ENCODE results near the gene S1PR2. TPM values are rescaled to one million over a fixed set of nuclear protein-coding genes. Genes with fewer than 3 reads are reported as not detected.

The S1PR2 gene
- total and polyA plus RNA-seq, 4 donors: 3.3 to 14.3 (median 7.0) TPM

DNA sequence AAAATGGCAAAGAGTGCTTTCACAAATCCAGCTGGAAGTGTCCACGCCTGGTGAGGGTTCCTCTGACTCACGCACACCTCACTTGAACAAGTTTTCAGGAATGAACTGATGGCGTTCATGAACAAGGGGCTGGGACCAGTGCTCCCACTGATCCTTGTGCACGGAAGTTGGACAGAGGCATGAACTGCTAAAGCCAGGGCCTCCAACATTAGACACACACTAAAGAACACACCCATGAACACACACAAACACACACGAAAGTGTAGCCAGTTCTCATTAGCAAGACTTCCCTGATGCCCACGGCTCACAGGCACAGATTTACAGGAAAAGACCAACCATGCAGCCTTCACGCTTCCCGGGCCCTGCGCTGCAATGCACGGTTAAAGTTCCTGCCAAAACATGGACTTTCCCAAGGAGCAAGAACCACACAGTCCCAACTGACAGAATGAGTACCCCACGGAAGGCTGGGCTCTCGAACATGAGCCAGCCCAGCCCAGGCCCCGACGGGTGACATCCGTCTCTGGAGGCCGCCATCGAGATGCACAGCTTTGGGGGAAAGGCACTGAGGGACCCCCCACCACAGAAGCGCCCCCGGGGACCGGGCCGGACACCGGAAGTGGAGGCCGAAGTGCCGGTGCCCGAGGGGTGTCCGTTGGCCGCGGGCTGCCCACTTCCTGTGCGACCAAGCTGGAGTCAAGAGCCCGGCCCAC is 37.2 kb downstream of the S1PR2 start:
- no peaks in the 10 kb centered on the region for H3K36me3 ChIP-seq (ENCODE audit: control insufficient read depth in 1 of 2, insufficient read depth in 2 of 2, low read length in 1 of 2)
- H3K4me1 ChIP-seq (ENCODE audit: control insufficient read depth in 1 of 2, insufficient read depth in 2 of 2, low read length in 2 of 2): no peaks in the 10 kb centered on the region
- peak overlapping the region; percentile 49 to 69 for H3K4me3 ChIP-seq (ENCODE audit: low read length in 2 of 2)
- no peaks in the 10 kb centered on the region for H3K27me3 ChIP-seq (ENCODE audit: control insufficient read depth in 1 of 2, insufficient read depth in 2 of 2, low read length in 1 of 2)
- intact Hi-C loops (cut with DNase I): loop anchor here in 1 of 2 donors (2.0 kb wide), 1 partner anchor 57 kb away; no protein-coding TSS in a partner anchor
- ATAC-seq (ENCODE audit: low FRiP score) (peak; percentile 16), DNase-seq (no peak)
- WGBS, 2 donors: 1% methylated on average over 30 of the region's 30 CpGs
- no peaks in the 10 kb centered on the region for H3K9me3 ChIP-seq (ENCODE audit: control insufficient read depth, low read length)
- peak overlapping the region in 1 of 2 donors; percentile 43 for H3K27ac ChIP-seq (ENCODE audit: low read depth in 1 of 2, low read length in 2 of 2)

DNA sequence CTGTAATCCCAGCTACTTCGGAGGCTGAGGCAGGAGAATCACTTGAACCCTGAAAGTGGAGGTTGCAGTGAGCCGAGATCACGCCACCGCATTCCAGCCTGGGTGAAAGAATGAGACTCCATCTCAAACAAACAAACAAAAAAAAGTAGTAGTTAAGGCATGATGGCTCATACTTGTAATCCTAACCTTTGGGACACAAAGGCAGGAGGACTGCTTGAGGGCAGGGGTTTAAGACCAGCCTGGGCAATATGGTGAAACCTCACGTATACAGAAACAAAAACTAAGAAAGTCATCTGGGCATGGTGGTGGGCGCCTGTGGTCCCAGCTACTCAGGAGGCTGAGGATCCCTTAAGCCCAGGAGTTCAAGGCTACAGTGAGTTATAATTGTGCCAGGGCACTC is 38.2 kb downstream of the S1PR2 start:
- intact Hi-C loops (cut with DNase I): no loop called here
- DNase-seq (no peak), ATAC-seq (ENCODE audit: low FRiP score) (no peak)
- Histone ChIP-seq H3K27ac (ENCODE audit: low read depth in 1 of 2, low read length in 2 of 2) (no peak overlapping the region), H3K9me3 (ENCODE audit: control insufficient read depth, low read length) (no peaks in the 10 kb centered on the region), H3K4me1 (ENCODE audit: control insufficient read depth in 1 of 2, insufficient read depth in 2 of 2, low read length in 2 of 2) (no peaks in the 10 kb centered on the region), H3K4me3 (ENCODE audit: low read length in 2 of 2) (no peak overlapping the region), H3K27me3 (ENCODE audit: control insufficient read depth in 1 of 2, insufficient read depth in 2 of 2, low read length in 1 of 2) (no peaks in the 10 kb centered on the region), H3K36me3 (ENCODE audit: control insufficient read depth in 1 of 2, insufficient read depth in 2 of 2, low read length in 1 of 2) (no peaks in the 10 kb centered on the region)
- 91 to 93% methylated on average over 6 of the region's 6 CpGs for WGBS, 2 donors

DNA sequence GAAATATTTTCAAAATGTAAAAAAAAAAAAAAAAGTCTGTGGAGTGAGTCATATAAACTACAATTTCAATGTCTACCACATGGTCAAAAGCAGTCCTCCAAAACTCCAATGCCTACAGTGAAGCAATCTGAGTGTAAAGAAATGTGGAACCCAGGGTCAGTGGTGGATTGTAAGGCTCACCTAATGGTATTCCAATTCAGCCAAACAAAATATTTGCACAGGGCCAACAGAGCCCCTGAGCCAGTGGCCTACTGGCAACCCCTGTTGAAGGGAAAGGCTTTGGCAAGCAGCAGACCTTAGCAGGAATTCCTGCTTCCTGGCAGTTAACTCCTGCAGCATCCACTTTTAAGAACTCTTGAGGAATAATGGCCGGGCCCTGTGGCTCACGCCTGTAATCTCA is 39.8 kb downstream of the S1PR2 start:
- Histone ChIP-seq H3K27me3 (ENCODE audit: control insufficient read depth in 1 of 2, insufficient read depth in 2 of 2, low read length in 1 of 2) (no peaks in the 10 kb centered on the region), H3K27ac (ENCODE audit: low read depth in 1 of 2, low read length in 2 of 2) (no peak overlapping the region), H3K4me1 (ENCODE audit: control insufficient read depth in 1 of 2, insufficient read depth in 2 of 2, low read length in 2 of 2) (no peaks in the 10 kb centered on the region), H3K36me3 (ENCODE audit: control insufficient read depth in 1 of 2, insufficient read depth in 2 of 2, low read length in 1 of 2) (no peaks in the 10 kb centered on the region), H3K9me3 (ENCODE audit: control insufficient read depth, low read length) (no peaks in the 10 kb centered on the region), H3K4me3 (ENCODE audit: low read length in 2 of 2) (no peak overlapping the region)
- intact Hi-C loops (cut with DNase I): no loop called here
- WGBS, 2 donors: 21 to 22% methylated on average over 2 of the region's 2 CpGs
- DNase-seq (peak in 1 of 2 donors; percentile 50), ATAC-seq (ENCODE audit: low FRiP score) (peak; percentile 31)

DNA sequence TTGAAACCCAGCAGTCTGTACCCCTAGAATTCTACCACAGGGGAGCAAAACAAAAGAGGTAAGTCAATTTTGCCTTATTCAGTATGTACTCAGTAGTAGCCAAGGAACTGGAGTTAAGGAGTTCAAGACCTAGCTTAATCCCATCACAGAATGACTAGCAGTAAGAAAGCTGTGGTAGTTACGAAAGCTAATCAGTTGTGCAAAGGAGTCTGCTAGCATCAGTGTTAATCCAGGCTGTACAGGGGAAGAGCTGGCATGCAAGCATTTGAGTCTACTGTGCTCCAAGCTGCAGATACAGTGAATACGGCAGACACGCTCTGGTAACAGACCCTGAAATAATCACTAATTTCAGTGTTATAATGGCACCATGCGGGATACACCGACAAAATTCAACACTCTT is 41.1 kb downstream of the S1PR2 start:
- ATAC-seq (ENCODE audit: low FRiP score) (no peak), DNase-seq (no peak)
- H3K9me3 ChIP-seq (ENCODE audit: control insufficient read depth, low read length): no peaks in the 10 kb centered on the region
- H3K4me1 ChIP-seq (ENCODE audit: control insufficient read depth in 1 of 2, insufficient read depth in 2 of 2, low read length in 2 of 2): no peaks in the 10 kb centered on the region
- 95% methylated on average over 5 of the region's 5 CpGs for WGBS, 2 donors
- H3K36me3 ChIP-seq (ENCODE audit: control insufficient read depth in 1 of 2, insufficient read depth in 2 of 2, low read length in 1 of 2): no peaks in the 10 kb centered on the region
- intact Hi-C loops (cut with DNase I): no loop called here
- no peak overlapping the region for H3K4me3 ChIP-seq (ENCODE audit: low read length in 2 of 2)
- H3K27me3 ChIP-seq (ENCODE audit: control insufficient read depth in 1 of 2, insufficient read depth in 2 of 2, low read length in 1 of 2): no peaks in the 10 kb centered on the region
- H3K27ac ChIP-seq (ENCODE audit: low read depth in 1 of 2, low read length in 2 of 2): no peak overlapping the region

DNA sequence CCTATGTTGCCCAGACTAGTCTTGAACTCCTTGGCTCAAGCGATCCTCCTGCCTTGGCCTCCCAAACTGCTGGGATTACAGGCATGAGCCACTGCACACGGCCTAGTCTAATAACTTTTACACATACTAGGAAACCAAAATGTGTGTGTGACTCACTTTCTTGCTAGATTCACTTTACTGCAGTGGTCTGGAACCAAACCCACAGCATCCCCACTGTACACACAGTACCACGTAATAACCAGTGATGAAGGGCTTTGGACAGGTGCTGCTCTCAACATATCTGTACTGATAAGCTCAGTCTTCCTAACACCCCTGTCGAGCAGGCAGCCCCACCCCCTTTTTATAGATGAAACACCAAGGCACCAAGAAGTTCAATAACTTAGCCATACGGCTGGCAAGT is 41.5 kb downstream of the S1PR2 start:
- no peaks in the 10 kb centered on the region for H3K27me3 ChIP-seq (ENCODE audit: control insufficient read depth in 1 of 2, insufficient read depth in 2 of 2, low read length in 1 of 2)
- WGBS, 2 donors: 83 to 89% methylated on average over 5 of the region's 5 CpGs
- no peak overlapping the region for H3K27ac ChIP-seq (ENCODE audit: low read depth in 1 of 2, low read length in 2 of 2)
- H3K9me3 ChIP-seq (ENCODE audit: control insufficient read depth, low read length): no peaks in the 10 kb centered on the region
- H3K4me3 ChIP-seq (ENCODE audit: low read length in 2 of 2): no peak overlapping the region
- no peaks in the 10 kb centered on the region for H3K36me3 ChIP-seq (ENCODE audit: control insufficient read depth in 1 of 2, insufficient read depth in 2 of 2, low read length in 1 of 2)
- no peak for ATAC-seq (ENCODE audit: low FRiP score)
- H3K4me1 ChIP-seq (ENCODE audit: control insufficient read depth in 1 of 2, insufficient read depth in 2 of 2, low read length in 2 of 2): no peaks in the 10 kb centered on the region
- intact Hi-C loops (cut with DNase I): no loop called here
- no peak for DNase-seq

DNA sequence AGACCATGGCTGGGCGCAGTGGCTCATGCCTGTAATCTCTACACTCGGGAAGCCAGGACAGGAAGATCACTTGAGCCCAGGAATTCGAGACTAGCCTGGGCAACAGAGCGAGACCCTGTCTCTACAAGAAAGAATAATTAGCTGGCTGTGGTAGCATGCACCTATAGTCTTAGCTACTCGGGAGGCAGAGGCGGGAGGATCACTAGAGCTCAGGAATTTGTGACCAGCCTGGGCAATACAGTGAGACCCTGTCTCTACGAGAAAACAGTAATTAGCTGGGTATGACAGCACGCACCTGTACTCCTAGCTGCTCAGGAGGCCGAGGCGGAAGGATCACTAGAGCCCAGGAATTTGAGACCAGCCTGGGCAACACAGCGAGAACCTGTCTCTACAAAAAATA is 43.8 kb downstream of the S1PR2 start:
- H3K4me3 ChIP-seq (ENCODE audit: low read length in 2 of 2): no peak overlapping the region
- no peak for ATAC-seq (ENCODE audit: low FRiP score)

GRCh38 chr19:10184636-10185035 is 46.5 kb downstream of the S1PR2 start:
- Histone ChIP-seq H3K4me1 (ENCODE audit: control insufficient read depth in 1 of 2, insufficient read depth in 2 of 2, low read length in 2 of 2) (no peaks in the 10 kb centered on the region), H3K9me3 (ENCODE audit: control insufficient read depth, low read length) (no peaks in the 10 kb centered on the region), H3K27ac (ENCODE audit: low read depth in 1 of 2, low read length in 2 of 2) (no peak overlapping the region), H3K36me3 (ENCODE audit: control insufficient read depth in 1 of 2, insufficient read depth in 2 of 2, low read length in 1 of 2) (peaks cover 0 to 2% of the 10 kb centered on the region in 2 donors), H3K4me3 (ENCODE audit: low read length in 2 of 2) (no peak overlapping the region), H3K27me3 (ENCODE audit: control insufficient read depth in 1 of 2, insufficient read depth in 2 of 2, low read length in 1 of 2) (no peaks in the 10 kb centered on the region)
- ATAC-seq (ENCODE audit: low FRiP score) (no peak), DNase-seq (no peak)
- intact Hi-C loops (cut with DNase I): no loop called here
- 94 to 96% methylated on average over 5 of the region's 5 CpGs for WGBS, 2 donors

More for the DNA sequence above, 43.8 kb downstream of the S1PR2 start:
- Histone ChIP-seq H3K36me3 (ENCODE audit: control insufficient read depth in 1 of 2, insufficient read depth in 2 of 2, low read length in 1 of 2) (no peaks in the 10 kb centered on the region), H3K27ac (ENCODE audit: low read depth in 1 of 2, low read length in 2 of 2) (no peak overlapping the region), H3K9me3 (ENCODE audit: control insufficient read depth, low read length) (no peaks in the 10 kb centered on the region), H3K27me3 (ENCODE audit: control insufficient read depth in 1 of 2, insufficient read depth in 2 of 2, low read length in 1 of 2) (no peaks in the 10 kb centered on the region), H3K4me1 (ENCODE audit: control insufficient read depth in 1 of 2, insufficient read depth in 2 of 2, low read length in 2 of 2) (no peaks in the 10 kb centered on the region)
- intact Hi-C loops (cut with DNase I): no loop called here
- 91 to 92% methylated on average over 11 of the region's 11 CpGs for WGBS, 2 donors
- no peak for DNase-seq

DNA sequence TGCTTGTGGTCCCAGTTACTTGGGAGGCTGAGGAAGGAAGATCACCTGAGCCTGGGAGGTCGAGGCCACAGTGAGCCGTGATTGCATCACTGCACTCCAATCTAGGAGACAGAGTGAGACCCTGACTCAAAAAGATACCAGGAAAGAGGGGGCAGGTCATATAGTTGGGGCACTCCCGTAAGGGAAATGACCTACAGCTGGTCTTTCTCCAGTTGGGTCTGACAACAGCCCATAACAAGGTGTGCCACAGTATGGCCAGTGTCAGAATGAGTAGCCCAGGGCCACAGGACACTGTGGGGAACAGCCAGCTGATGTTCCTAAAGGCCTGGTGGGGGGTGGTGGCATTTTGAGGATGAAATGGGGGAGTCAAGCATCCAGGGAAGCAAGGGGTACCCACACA is 47.2 kb downstream of the S1PR2 start:
- DNase-seq (no peak), ATAC-seq (ENCODE audit: low FRiP score) (no peak)
- Histone ChIP-seq H3K4me3 (ENCODE audit: low read length in 2 of 2) (no peak overlapping the region), H3K36me3 (ENCODE audit: control insufficient read depth in 1 of 2, insufficient read depth in 2 of 2, low read length in 1 of 2) (peaks cover 0 to 2% of the 10 kb centered on the region in 2 donors), H3K4me1 (ENCODE audit: control insufficient read depth in 1 of 2, insufficient read depth in 2 of 2, low read length in 2 of 2) (no peaks in the 10 kb centered on the region), H3K9me3 (ENCODE audit: control insufficient read depth, low read length) (no peaks in the 10 kb centered on the region), H3K27me3 (ENCODE audit: control insufficient read depth in 1 of 2, insufficient read depth in 2 of 2, low read length in 1 of 2) (no peaks in the 10 kb centered on the region), H3K27ac (ENCODE audit: low read depth in 1 of 2, low read length in 2 of 2) (no peak overlapping the region)
- intact Hi-C loops (cut with DNase I): no loop called here
- WGBS, 2 donors: 86 to 93% methylated on average over 3 of the region's 3 CpGs

GRCh38 chr19:10182847-10183246 is 48.3 kb downstream of the S1PR2 start:
- no peaks in the 10 kb centered on the region for H3K4me1 ChIP-seq (ENCODE audit: control insufficient read depth in 1 of 2, insufficient read depth in 2 of 2, low read length in 2 of 2)
- H3K9me3 ChIP-seq (ENCODE audit: control insufficient read depth, low read length): no peaks in the 10 kb centered on the region
- H3K27me3 ChIP-seq (ENCODE audit: control insufficient read depth in 1 of 2, insufficient read depth in 2 of 2, low read length in 1 of 2): no peaks in the 10 kb centered on the region
- ATAC-seq (ENCODE audit: low FRiP score) (no peak), DNase-seq (no peak)
- WGBS, 2 donors: 85% methylated on average over 10 of the region's 10 CpGs
- intact Hi-C loops (cut with DNase I): no loop called here
- H3K4me3 ChIP-seq (ENCODE audit: low read length in 2 of 2): no peak overlapping the region
- H3K36me3 ChIP-seq (ENCODE audit: control insufficient read depth in 1 of 2, insufficient read depth in 2 of 2, low read length in 1 of 2): peaks cover 0 to 2% of the 10 kb centered on the region in 2 donors
- H3K27ac ChIP-seq (ENCODE audit: low read depth in 1 of 2, low read length in 2 of 2): no peak overlapping the region

All from aorta (tissue), 5 donors.